Mesothelial cell of epicardium (in vitro differentiated cells): Measurements from ENCODE around the gene DHRS9. TPM values are rescaled to one million over a fixed set of nuclear protein-coding genes. Genes with fewer than 3 reads are reported as not detected.
"Not testable (repeated sequence)": the region's sequence is repeated elsewhere in the genome, so short reads cannot be mapped to it uniquely, and the experiment has no call there.

ENCODE experiments used
- DNase-seq, 2 experiments: peaks; one replicate each; pipeline ENCODE4 v3.0.0; 2021; ENCODE audit warnings: low spot score in 2 of 2; ENCODE audit not compliant: unreplicated experiment in 2 of 2
- H3K27ac Mint-ChIP-seq: 2 replicates; pipeline ENCODE4 v1.8.0; 2021; ENCODE audit warnings: mixed read lengths
- H3K27me3 Mint-ChIP-seq: 2 replicates; pipeline ENCODE4 v1.8.0; 2021; ENCODE audit warnings: low read depth, mixed read lengths
- H3K36me3 Mint-ChIP-seq: 2 replicates; pipeline ENCODE4 v1.8.0; 2021; ENCODE audit warnings: mixed read lengths
- H3K4me1 Mint-ChIP-seq: 2 replicates; pipeline ENCODE4 v1.8.0; 2021; ENCODE audit warnings: mixed read lengths
- H3K4me3 Mint-ChIP-seq: 2 replicates; pipeline ENCODE4 v1.8.0; 2021; ENCODE audit warnings: mild to moderate bottlenecking, moderate library complexity, mixed read lengths
- H3K9me3 Mint-ChIP-seq: 2 replicates; pipeline ENCODE4 v1.8.0; 2021; ENCODE audit warnings: mixed read lengths
- total RNA-seq: library from RNA; stranded (reverse); gene quantifications from 3 replicates; pipeline ENCODE4 v1.2.1, GENCODE V29; 2021
- TF ChIP-seq, protein P1 (sequence below): fragments of 200-600 bp; sonication (generic); IDR thresholded peaks from one replicate; pipeline ENCODE4 v1.5.0; 2021; ENCODE audit warnings: antibody characterized with exemption; ENCODE audit not compliant: unreplicated experiment

Gene DHRS9
- total RNA-seq, 1 donor from 2014 or later, result 0.16 TPM

DNA sequence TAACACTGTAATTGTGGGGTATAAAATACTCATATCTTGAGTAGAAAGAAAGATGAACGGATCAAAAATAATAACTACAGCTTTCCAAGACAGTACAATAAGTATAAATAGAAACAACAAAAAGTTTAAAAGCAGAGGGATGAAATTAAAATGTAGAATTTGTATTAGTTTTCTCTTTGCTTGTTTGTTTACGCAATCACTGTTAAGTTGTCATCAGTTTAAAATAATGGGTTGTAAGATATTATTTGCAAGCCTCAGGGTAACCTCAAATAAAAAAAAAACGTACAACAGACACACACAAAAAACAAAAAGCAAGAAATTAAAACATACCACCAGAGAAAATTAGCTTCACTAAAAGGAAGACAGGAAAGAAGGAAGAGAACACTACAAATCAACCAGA is 20.2 kb upstream of the DHRS9 start:
- Mint-ChIP-seq H3K27ac (no peak overlapping the region), H3K36me3 (peaks cover 2% of the 10 kb centered on the region), H3K9me3 (peaks cover 14% of the 10 kb centered on the region), H3K27me3 (no peaks in the 10 kb centered on the region), H3K4me3 (no peak overlapping the region), H3K4me1 (no peaks in the 10 kb centered on the region)
- DNase-seq, result no peak
- TF ChIP-seq, protein P1, sequence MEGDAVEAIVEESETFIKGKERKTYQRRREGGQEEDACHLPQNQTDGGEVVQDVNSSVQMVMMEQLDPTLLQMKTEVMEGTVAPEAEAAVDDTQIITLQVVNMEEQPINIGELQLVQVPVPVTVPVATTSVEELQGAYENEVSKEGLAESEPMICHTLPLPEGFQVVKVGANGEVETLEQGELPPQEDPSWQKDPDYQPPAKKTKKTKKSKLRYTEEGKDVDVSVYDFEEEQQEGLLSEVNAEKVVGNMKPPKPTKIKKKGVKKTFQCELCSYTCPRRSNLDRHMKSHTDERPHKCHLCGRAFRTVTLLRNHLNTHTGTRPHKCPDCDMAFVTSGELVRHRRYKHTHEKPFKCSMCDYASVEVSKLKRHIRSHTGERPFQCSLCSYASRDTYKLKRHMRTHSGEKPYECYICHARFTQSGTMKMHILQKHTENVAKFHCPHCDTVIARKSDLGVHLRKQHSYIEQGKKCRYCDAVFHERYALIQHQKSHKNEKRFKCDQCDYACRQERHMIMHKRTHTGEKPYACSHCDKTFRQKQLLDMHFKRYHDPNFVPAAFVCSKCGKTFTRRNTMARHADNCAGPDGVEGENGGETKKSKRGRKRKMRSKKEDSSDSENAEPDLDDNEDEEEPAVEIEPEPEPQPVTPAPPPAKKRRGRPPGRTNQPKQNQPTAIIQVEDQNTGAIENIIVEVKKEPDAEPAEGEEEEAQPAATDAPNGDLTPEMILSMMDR, result no peak

GRCh38 chr2:169050476-169051240 is 18.7 kb upstream of the DHRS9 start:
- no peak for DNase-seq

DNA sequence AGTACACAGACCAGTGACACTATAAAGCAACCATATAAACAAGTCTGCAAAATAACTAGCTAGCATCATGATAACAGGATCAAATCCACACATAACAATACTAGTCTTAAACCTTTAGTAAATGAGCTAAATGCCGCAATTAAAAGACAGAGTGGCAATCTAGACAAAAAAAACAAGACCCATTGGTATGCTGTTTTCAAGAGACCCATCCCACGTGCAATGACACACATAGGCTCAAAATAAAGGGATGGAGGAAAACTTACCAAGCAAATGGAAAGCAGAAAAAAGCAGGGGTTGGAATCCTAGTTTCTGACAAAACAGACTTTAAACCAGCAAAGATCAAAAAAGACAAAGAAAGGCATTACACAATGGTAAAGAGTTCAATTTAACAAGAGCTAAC is 14.8 kb upstream of the DHRS9 start:
- H3K4me1 Mint-ChIP-seq, H3K36me3 Mint-ChIP-seq, DNase-seq, H3K27ac Mint-ChIP-seq, H3K4me3 Mint-ChIP-seq, H3K27me3 Mint-ChIP-seq: not testable (repeated sequence)
- peaks cover 46% of the 10 kb centered on the region for H3K9me3 Mint-ChIP-seq

More at GRCh38 chr2:169050476-169051240, 18.7 kb upstream of the DHRS9 start:
- H3K9me3 Mint-ChIP-seq, result peaks cover 18% of the 10 kb centered on the region
- TF ChIP-seq, protein P1, result no peak
- H3K36me3 Mint-ChIP-seq, result no peaks in the 10 kb centered on the region
- H3K27ac Mint-ChIP-seq, result no peak overlapping the region
- H3K27me3 Mint-ChIP-seq, result no peaks in the 10 kb centered on the region
- no peak overlapping the region for H3K4me3 Mint-ChIP-seq
- no peaks in the 10 kb centered on the region for H3K4me1 Mint-ChIP-seq

DNA sequence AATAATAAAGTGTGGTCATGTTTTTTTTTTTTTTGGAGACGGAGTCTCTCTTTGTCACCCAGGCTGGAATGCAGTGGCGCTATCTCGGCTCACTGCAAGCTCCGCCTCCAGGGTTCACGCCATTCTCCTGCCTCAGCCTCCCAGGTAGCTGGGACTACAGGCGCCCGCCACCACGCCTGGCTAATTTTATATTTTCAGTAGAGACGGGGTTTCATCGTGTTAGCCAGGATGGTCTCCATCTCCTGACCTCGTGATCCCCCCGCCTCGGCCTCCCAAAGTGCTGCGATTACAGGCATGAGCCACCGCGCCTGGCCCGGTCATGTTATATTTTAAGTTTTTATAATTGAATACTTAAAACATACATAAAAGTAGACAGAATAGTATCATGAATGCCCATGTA is 5.2 kb upstream of the DHRS9 start:
- H3K27ac Mint-ChIP-seq, DNase-seq, H3K4me1 Mint-ChIP-seq, H3K4me3 Mint-ChIP-seq, H3K36me3 Mint-ChIP-seq, H3K9me3 Mint-ChIP-seq: not testable (repeated sequence)
- peaks cover 10% of the 10 kb centered on the region for H3K27me3 Mint-ChIP-seq

GRCh38 chr2:169065422-169065821 is 3.9 kb upstream of the DHRS9 start:
- TF ChIP-seq, protein P1, result no peak

GRCh38 chr2:169065864-169066517 is 3.4 kb upstream of the DHRS9 start:
- Mint-ChIP-seq H3K36me3 (no peaks in the 10 kb centered on the region), H3K9me3 (no peaks in the 10 kb centered on the region), H3K27me3 (peaks cover 23% of the 10 kb centered on the region), H3K27ac (no peak overlapping the region), H3K4me1 (peaks cover 2% of the 10 kb centered on the region), H3K4me3 (no peak overlapping the region)
- no peak for DNase-seq
- TF ChIP-seq, protein P1, result no peak

More at GRCh38 chr2:169065422-169065821, 3.9 kb upstream of the DHRS9 start:
- H3K36me3 Mint-ChIP-seq, result no peaks in the 10 kb centered on the region
- no peak overlapping the region for H3K4me3 Mint-ChIP-seq
- peaks cover 22% of the 10 kb centered on the region for H3K27me3 Mint-ChIP-seq
- peaks cover 2% of the 10 kb centered on the region for H3K4me1 Mint-ChIP-seq
- no peak for DNase-seq
- no peaks in the 10 kb centered on the region for H3K9me3 Mint-ChIP-seq
- H3K27ac Mint-ChIP-seq, result no peak overlapping the region
